Keratinocyte (primary cell): ENCODE measurements around the gene STON1. TPM values are rescaled to one million over a fixed set of nuclear protein-coding genes. Genes with fewer than 3 reads are reported as not detected.

Experiments
- DNase-seq: peaks from one replicate; pipeline ENCODE4 v3.0.0-alpha.2; 2011; ENCODE audit warnings: low read depth, missing footprints, low spot score
- FAIRE-seq: peaks from 2 replicates; lab custom pipeline; 2011; peaks lifted over from hg19 to GRCh38; lab: Jason Lieb, UNC
- H2AFZ ChIP-seq: 2 replicates; pipeline ENCODE4 v1.6.0; 2012; ENCODE audit warnings: low read length, control low read depth, inconsistent platforms; ENCODE audit not compliant: control insufficient read depth
- H3K27ac ChIP-seq: 2 replicates; pipeline ENCODE4 v1.5.1; 2011; ENCODE audit warnings: low read length; ENCODE audit not compliant: control insufficient read depth, insufficient read depth
- H3K27me3 ChIP-seq: 3 replicates; pipeline ENCODE4 v1.6.0; 2011; ENCODE audit warnings: low read length; ENCODE audit not compliant: control insufficient read depth, insufficient read depth; ENCODE audit errors: extremely low read depth
- H3K36me3 ChIP-seq, 2 experiments: 2 replicates in 1 of 2; 3 replicates in 1 of 2; pipeline ENCODE4 v1.5.1; 2011; ENCODE audit warnings: low read length in 2 of 2, mild to moderate bottlenecking in 1 of 2; ENCODE audit not compliant: control insufficient read depth in 2 of 2, insufficient read depth in 2 of 2; ENCODE audit errors: extremely low read depth in 1 of 2
- H3K4me1 ChIP-seq: 3 replicates; pipeline ENCODE4 v1.5.1; 2011; ENCODE audit warnings: low read length; ENCODE audit not compliant: control insufficient read depth, insufficient read depth; ENCODE audit errors: extremely low read depth
- H3K4me2 ChIP-seq: 3 replicates; pipeline ENCODE4 v1.6.0; 2011; ENCODE audit warnings: low read depth, low read length; ENCODE audit not compliant: control insufficient read depth, insufficient read depth; ENCODE audit errors: extremely low read depth
- H3K4me3 ChIP-seq, 3 experiments: fragments of 200-600 bp in 1 of 3; sonication (generic) in 1 of 3; 2 replicates in 2 of 3; 3 replicates in 1 of 3; pipeline ENCODE4 v1.5.1; 2011 to 2016; ENCODE audit warnings: low read length in 3 of 3, mild to moderate bottlenecking in 3 of 3, control low read depth in 2 of 3, inconsistent platforms in 1 of 3, low read depth in 1 of 3, mixed read lengths in 1 of 3, mixed run types in 1 of 3, moderate library complexity in 1 of 3; ENCODE audit not compliant: control insufficient read depth in 2 of 3, insufficient read depth in 2 of 3; ENCODE audit errors: extremely low read depth in 1 of 3
- H3K79me2 ChIP-seq: 2 replicates; pipeline ENCODE4 v1.6.0; 2012; ENCODE audit warnings: low read length; ENCODE audit not compliant: control insufficient read depth, insufficient read depth
- H3K9ac ChIP-seq: 3 replicates; pipeline ENCODE4 v1.6.0; 2011; ENCODE audit warnings: low read length; ENCODE audit not compliant: control insufficient read depth, insufficient read depth; ENCODE audit errors: extremely low read depth
- H3K9me1 ChIP-seq: 3 replicates; pipeline ENCODE4 v1.6.0; 2011; ENCODE audit warnings: low read length; ENCODE audit not compliant: control insufficient read depth, insufficient read depth; ENCODE audit errors: extremely low read depth
- H3K9me3 ChIP-seq: 2 replicates; pipeline ENCODE4 v1.5.1; 2012; ENCODE audit warnings: low read depth, low read length; ENCODE audit not compliant: control insufficient read depth
- H4K20me1 ChIP-seq: 3 replicates; pipeline ENCODE4 v1.6.0; 2011; ENCODE audit warnings: low read length; ENCODE audit not compliant: control insufficient read depth, insufficient read depth; ENCODE audit errors: extremely low read depth
- EZH2 ChIP-seq: IDR thresholded peaks from one replicate; pipeline ENCODE4 v1.6.1; 2012; ENCODE audit warnings: inconsistent platforms, mild to moderate bottlenecking, low read length, moderate library complexity
- dilution Hi-C: fragments of 300-500 bp; cut with MboI; formaldehyde crosslinking; loops from one replicate; pipeline ENCODE4 v1.7.0; 2020; ENCODE audit warnings: low sequenced_read_pairs; ENCODE audit not compliant: extremely low pct_ligation_motif_present
- polyA plus RNA-seq, 5 experiments: library from polyadenylated mRNA; depleted of rRNA in 3 of 5; stranded (reverse) in 3 of 5; stranded (forward) in 1 of 5; unstranded in 1 of 5; fragments of >200 nt; gene quantifications; 1 replicate in 1 of 5; 2 replicates in 3 of 5; 3 replicates in 1 of 5; pipeline versions ENCODE4 v1.2.1 to v1.2.3, GENCODE V29; 2011 to 2012; ENCODE audit warnings: missing spikeins in 2 of 5, low read depth in 1 of 5, low replicate concordance in 1 of 5
- TF ChIP-seq, protein P1 (sequence below), 3 experiments: IDR thresholded peaks in 1 of 3; conservative IDR thresholded peaks in 1 of 3; optimal IDR thresholded peaks in 1 of 3; 2 replicates in 2 of 3; 3 replicates in 1 of 3; pipeline versions ENCODE3 to v1.5.1; 2011; ENCODE audit warnings: low read length in 3 of 3, mild to moderate bottlenecking in 3 of 3, moderate library complexity in 2 of 3, control low read depth in 1 of 3, inconsistent platforms in 1 of 3; ENCODE audit not compliant: insufficient read depth in 2 of 3; ENCODE audit errors: extremely low read depth in 1 of 3

STON1 gene
- polyA plus RNA-seq, 1 donor (not counting 4 experiments of a cell fraction or from before 2014, with no cell fraction given), result 1.2 TPM

DNA sequence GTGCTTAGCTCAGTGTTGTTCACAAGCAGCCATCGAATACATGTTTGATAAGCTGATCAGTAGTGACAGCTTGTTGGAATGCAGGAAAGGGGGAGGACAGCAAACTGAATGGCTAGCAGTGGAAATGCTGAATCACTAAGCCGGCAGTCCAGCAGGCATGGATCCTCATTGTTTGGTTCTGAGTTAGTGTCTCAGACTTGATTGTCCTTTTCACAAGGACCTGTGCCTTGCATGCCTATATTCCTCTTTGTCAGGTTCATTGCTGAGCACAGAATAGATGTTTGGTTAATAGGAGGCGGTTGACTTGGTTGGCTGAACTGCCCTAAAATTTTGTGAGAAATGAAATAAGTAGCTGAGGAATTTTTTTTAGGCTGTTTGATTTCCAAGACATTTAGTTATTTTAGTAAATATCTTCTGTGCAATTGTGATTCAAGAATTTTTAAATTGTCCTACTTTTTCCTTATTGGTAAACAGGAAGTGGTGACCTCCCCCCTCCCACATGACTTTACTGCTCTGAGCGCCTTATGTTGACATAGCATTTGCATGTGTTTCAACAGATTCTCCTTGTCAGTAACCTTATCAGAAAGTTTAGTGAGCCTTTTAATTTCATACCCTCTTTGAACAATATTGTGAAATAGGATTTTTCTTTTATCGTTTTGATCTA lies 21.4 kb upstream of the STON1 start:
- dilution Hi-C loops, result no loop called here
- H3K9me3 ChIP-seq, result no peaks in the 10 kb centered on the region
- H3K9me1 ChIP-seq, result no peaks in the 10 kb centered on the region
- H3K27ac ChIP-seq, result no peak overlapping the region
- H4K20me1 ChIP-seq, result no peaks in the 10 kb centered on the region
- H3K4me2 ChIP-seq, result no peak overlapping the region
- no peak overlapping the region for H3K9ac ChIP-seq
- no peak overlapping the region for H2AFZ ChIP-seq
- H3K4me3 ChIP-seq, result no peak overlapping the region
- no peaks in the 10 kb centered on the region for H3K79me2 ChIP-seq
- TF ChIP-seq, protein P1, sequence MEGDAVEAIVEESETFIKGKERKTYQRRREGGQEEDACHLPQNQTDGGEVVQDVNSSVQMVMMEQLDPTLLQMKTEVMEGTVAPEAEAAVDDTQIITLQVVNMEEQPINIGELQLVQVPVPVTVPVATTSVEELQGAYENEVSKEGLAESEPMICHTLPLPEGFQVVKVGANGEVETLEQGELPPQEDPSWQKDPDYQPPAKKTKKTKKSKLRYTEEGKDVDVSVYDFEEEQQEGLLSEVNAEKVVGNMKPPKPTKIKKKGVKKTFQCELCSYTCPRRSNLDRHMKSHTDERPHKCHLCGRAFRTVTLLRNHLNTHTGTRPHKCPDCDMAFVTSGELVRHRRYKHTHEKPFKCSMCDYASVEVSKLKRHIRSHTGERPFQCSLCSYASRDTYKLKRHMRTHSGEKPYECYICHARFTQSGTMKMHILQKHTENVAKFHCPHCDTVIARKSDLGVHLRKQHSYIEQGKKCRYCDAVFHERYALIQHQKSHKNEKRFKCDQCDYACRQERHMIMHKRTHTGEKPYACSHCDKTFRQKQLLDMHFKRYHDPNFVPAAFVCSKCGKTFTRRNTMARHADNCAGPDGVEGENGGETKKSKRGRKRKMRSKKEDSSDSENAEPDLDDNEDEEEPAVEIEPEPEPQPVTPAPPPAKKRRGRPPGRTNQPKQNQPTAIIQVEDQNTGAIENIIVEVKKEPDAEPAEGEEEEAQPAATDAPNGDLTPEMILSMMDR (optimal IDR thresholded peaks at IDR 0.05 in 1 of 3, IDR thresholded peaks at IDR 0.05 in 1 of 3, conservative IDR thresholded peaks at IDR 0.05 in 1 of 3; ENCODE audit: extremely low read depth in 1 of 3, insufficient read depth in 2 of 3, low read length in 3 of 3), result no peak
- TF ChIP-seq EZH2, result no peak
- H3K27me3 ChIP-seq, result no peaks in the 10 kb centered on the region
- DNase-seq, result no peak
- H3K36me3 ChIP-seq, result peaks cover 9 to 11% of the 10 kb centered on the region in 2 experiments
- H3K4me1 ChIP-seq, result no peaks in the 10 kb centered on the region
- no peak for FAIRE-seq

DNA sequence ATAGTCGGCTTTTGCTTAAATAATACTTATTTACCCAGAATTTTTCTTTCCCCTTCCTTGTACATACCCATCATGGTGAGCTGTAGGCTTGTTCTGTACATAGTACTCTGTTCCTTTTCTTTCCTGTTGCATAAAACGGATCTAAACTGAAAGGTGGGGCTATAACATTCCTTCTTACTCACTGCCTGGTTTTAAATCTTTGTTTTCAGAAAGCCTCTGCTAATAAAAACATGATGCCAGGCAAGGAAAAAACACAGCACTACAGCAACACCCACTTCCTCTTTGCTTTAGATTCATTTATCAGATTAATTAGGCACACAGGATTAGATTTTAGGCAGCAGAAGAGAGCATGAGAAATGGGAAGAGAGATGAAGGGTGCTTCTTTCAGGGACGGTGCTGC lies 19.6 kb upstream of the STON1 start:
- Histone ChIP-seq H3K4me2 (no peak overlapping the region), H3K27me3 (no peaks in the 10 kb centered on the region), H3K36me3 (peaks cover 11 to 12% of the 10 kb centered on the region in 2 experiments), H3K4me3 (no peak overlapping the region), H3K79me2 (no peaks in the 10 kb centered on the region), H3K9me1 (no peaks in the 10 kb centered on the region), H3K9ac (no peak overlapping the region), H4K20me1 (no peaks in the 10 kb centered on the region), H3K9me3 (no peaks in the 10 kb centered on the region), H2AFZ (no peak overlapping the region), H3K27ac (no peak overlapping the region), H3K4me1 (no peaks in the 10 kb centered on the region)
- FAIRE-seq, result no peak
- DNase-seq, result no peak
- no peak for TF ChIP-seq EZH2
- TF ChIP-seq, protein P1 (optimal IDR thresholded peaks at IDR 0.05 in 1 of 3, IDR thresholded peaks at IDR 0.05 in 1 of 3, conservative IDR thresholded peaks at IDR 0.05 in 1 of 3; ENCODE audit: extremely low read depth in 1 of 3, insufficient read depth in 2 of 3, low read length in 3 of 3), result no peak
- dilution Hi-C loops, result no loop called here
